ENCODE measurements around the gene ITPA.
"Not testable (repeated sequence)": the region's sequence is repeated elsewhere in the genome, so short reads cannot be mapped to it uniquely, and the experiment has no call there.

DNA sequence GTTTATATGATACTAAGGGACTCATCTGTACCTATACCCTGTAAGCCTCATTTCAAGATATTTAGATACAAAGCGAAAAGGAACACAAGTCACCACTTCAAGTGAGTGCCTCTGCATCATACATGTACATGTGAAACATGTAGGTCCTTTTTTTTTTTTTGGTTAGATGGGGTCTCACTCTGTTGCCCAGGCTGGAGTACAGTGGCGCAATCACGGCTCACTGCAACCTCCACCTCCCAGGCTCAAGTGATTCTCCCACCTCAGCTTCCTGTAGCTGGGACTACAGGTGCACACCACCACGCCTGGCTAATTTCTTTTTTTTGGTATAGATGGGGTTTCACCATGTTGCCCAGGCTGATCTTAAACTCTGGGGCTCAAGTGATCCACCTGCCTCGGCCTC, 26.9 kb upstream of the ITPA start:
- TF ChIP-seq, protein P1, sequence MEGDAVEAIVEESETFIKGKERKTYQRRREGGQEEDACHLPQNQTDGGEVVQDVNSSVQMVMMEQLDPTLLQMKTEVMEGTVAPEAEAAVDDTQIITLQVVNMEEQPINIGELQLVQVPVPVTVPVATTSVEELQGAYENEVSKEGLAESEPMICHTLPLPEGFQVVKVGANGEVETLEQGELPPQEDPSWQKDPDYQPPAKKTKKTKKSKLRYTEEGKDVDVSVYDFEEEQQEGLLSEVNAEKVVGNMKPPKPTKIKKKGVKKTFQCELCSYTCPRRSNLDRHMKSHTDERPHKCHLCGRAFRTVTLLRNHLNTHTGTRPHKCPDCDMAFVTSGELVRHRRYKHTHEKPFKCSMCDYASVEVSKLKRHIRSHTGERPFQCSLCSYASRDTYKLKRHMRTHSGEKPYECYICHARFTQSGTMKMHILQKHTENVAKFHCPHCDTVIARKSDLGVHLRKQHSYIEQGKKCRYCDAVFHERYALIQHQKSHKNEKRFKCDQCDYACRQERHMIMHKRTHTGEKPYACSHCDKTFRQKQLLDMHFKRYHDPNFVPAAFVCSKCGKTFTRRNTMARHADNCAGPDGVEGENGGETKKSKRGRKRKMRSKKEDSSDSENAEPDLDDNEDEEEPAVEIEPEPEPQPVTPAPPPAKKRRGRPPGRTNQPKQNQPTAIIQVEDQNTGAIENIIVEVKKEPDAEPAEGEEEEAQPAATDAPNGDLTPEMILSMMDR (IDR thresholded peaks at IDR 0.05) = not testable (repeated sequence)
- not testable (repeated sequence) for TF ChIP-seq EZH2 (IDR thresholded peaks at IDR 0.05; ENCODE audit: borderline replicate concordance, insufficient read depth, low read depth, low read length, poor library complexity, severe bottlenecking)

All from B cell (primary cell).